ENCODE data around the gene TRMT112. TPM values are rescaled to one million over a fixed set of nuclear protein-coding genes. Genes with fewer than 3 reads are reported as not detected.
A peak's percentile ranks its signal among the peaks of the same experiment; 100 is the strongest.

TRMT112 gene
- total and polyA plus RNA-seq, 8 donors: 50.8 to 337 (median 160) TPM

GRCh38 chr11:64268025-64268892 is 49.1 kb downstream of the TRMT112 start:
- Histone ChIP-seq H3K36me3 (peaks cover 22 to 42% (median 40%) of the 10 kb centered on the region in 4 donors), H3K27ac (peak overlapping the region; percentile 92 to 99 (median 95)), H3K4me3 (peak overlapping the region; percentile 63 to 81 (median 70)), H3K9me3 (no peaks in the 10 kb centered on the region), H3K27me3 (no peaks in the 10 kb centered on the region), H3K4me1 (peaks cover 27 to 44% (median 42%) of the 10 kb centered on the region in 4 donors)
- 30 to 51% (median 40%) methylated on average over 18 to 23 of the region's 23 CpGs for WGBS, 5 donors
- no peak for TF ChIP-seq CTCF (IDR thresholded peaks at IDR 0.05)
- TF ChIP-seq POLR2AphosphoS5 (IDR thresholded peaks at IDR 0.05): peak in 1 of 3 donors; percentile 28
- no peak for TF ChIP-seq EP300 (IDR thresholded peaks at IDR 0.05)
- intact Hi-C loops (cut with DNase I; ENCODE audit: low total_unique reads): no loop called here
- peak; percentile 69 to 77 for DNase-seq

GRCh38 chr11:64267207-64267945 is 50.0 kb downstream of the TRMT112 start:
- Histone ChIP-seq H3K4me1 (peaks cover 25 to 38% (median 34%) of the 10 kb centered on the region in 4 donors), H3K4me3 (peak overlapping the region in 1 of 4 donors; percentile 72), H3K9me3 (no peaks in the 10 kb centered on the region), H3K27me3 (no peaks in the 10 kb centered on the region), H3K27ac (peak overlapping the region; percentile 92 to 99 (median 95)), H3K36me3 (peaks cover 31 to 51% (median 48%) of the 10 kb centered on the region in 4 donors)
- no peak for TF ChIP-seq EP300 (IDR thresholded peaks at IDR 0.05)
- TF ChIP-seq CTCF (IDR thresholded peaks at IDR 0.05): no peak
- no peak for TF ChIP-seq POLR2A (IDR thresholded peaks at IDR 0.05)
- TF ChIP-seq POLR2AphosphoS5 (IDR thresholded peaks at IDR 0.05): no peak
- intact Hi-C loops (cut with DNase I; ENCODE audit: low total_unique reads): no loop called here
- WGBS, 5 donors: 56 to 81% (median 66%) methylated on average over 19 to 27 of the region's 27 CpGs
- no peak for DNase-seq

Small RNAs within 50 kb of the gene (small RNA-seq; reads per million reads assigned to genes)
- gene MIR7155: 0.10 to 0.83 (median 0.41) reads per million in 4 donors
- gene RF00019: 0 reads per million in 4 donors

Other genes with a start within 250 kb of the TRMT112 start
- gene MACROD1, start 151.4 kb downstream of the TRMT112 start, total RNA-seq: 10 to 100 TPM; 18.0 to 52.1 (median 41.2) TPM
- 100 to 1,000 TPM in 2 of 3 donors, 10 to 100 TPM in 1; 59.1 to 283 (median 156) TPM for gene MACROD1, start 151.4 kb downstream of the TRMT112 start, polyA plus RNA-seq
- 100 to 1,000 TPM in 1 of 5 donors, 10 to 100 TPM in 4; 27.4 to 259 (median 68.1) TPM for gene STIP1, start 131.4 kb downstream of the TRMT112 start, total RNA-seq
- 10 to 100 TPM; 51.5 to 56.2 (median 53.2) TPM for gene STIP1, start 131.4 kb downstream of the TRMT112 start, polyA plus RNA-seq
- 10 to 100 TPM; 11.9 to 30.3 (median 17.9) TPM for gene FERMT3, start 110.8 kb downstream of the TRMT112 start, total RNA-seq
- 10 to 100 TPM; 12.4 to 31.9 (median 19.5) TPM for gene FERMT3, start 110.8 kb downstream of the TRMT112 start, polyA plus RNA-seq
- 100 to 1,000 TPM in 2 of 5 donors, 10 to 100 TPM in 3; 15.2 to 425 (median 63.8) TPM for gene TRPT1, start 91.4 kb downstream of the TRMT112 start, total RNA-seq
- gene TRPT1, start 91.4 kb downstream of the TRMT112 start, polyA plus RNA-seq: 10 to 100 TPM; 75.8 to 83.5 (median 79.7) TPM
- gene NUDT22, start 91.3 kb downstream of the TRMT112 start, total RNA-seq: 100 to 1,000 TPM in 4 of 5 donors, 10 to 100 TPM in 1; 35.1 to 363 (median 124) TPM
- 100 to 1,000 TPM in 1 of 3 donors, 10 to 100 TPM in 2; 62.4 to 143 (median 76.2) TPM for gene NUDT22, start 91.3 kb downstream of the TRMT112 start, polyA plus RNA-seq
- 10 to 100 TPM in 4 of 5 donors, 1 to 10 TPM in 1; 8.3 to 61.8 (median 14.9) TPM for gene DNAJC4, start 87.0 kb downstream of the TRMT112 start, total RNA-seq
- gene DNAJC4, start 87.0 kb downstream of the TRMT112 start, polyA plus RNA-seq: 100 to 1,000 TPM in 2 of 3 donors, 10 to 100 TPM in 1; 69.8 to 115 (median 106) TPM
- gene VEGFB, start 83.0 kb downstream of the TRMT112 start, total RNA-seq: 100 to 1,000 TPM in 1 of 5 donors, 10 to 100 TPM in 3, 1 to 10 TPM in 1; 2.9 to 167 (median 17.4) TPM
- 100 to 1,000 TPM in 1 of 3 donors, 10 to 100 TPM in 2; 86.4 to 132 (median 97.7) TPM for gene VEGFB, start 83.0 kb downstream of the TRMT112 start, polyA plus RNA-seq
- 10 to 100 TPM; 15.2 to 66.8 (median 47.7) TPM for gene FKBP2, start 76.5 kb downstream of the TRMT112 start, total RNA-seq
- gene FKBP2, start 76.5 kb downstream of the TRMT112 start, polyA plus RNA-seq: 100 to 1,000 TPM; 140 to 257 (median 251) TPM
- gene PPP1R14B, start 70.6 kb downstream of the TRMT112 start, total RNA-seq: 100 to 1,000 TPM in 1 of 5 donors, 10 to 100 TPM in 4; 39.3 to 179 (median 65.9) TPM
- 100 to 1,000 TPM in 2 of 3 donors, 10 to 100 TPM in 1; 80.6 to 234 (median 190) TPM for gene PPP1R14B, start 70.6 kb downstream of the TRMT112 start, polyA plus RNA-seq
- gene PLCB3, start 66.0 kb downstream of the TRMT112 start, total RNA-seq: 100 to 1,000 TPM in 1 of 5 donors, 10 to 100 TPM in 4; 14.0 to 154 (median 27.4) TPM
- gene PLCB3, start 66.0 kb downstream of the TRMT112 start, polyA plus RNA-seq: 10 to 100 TPM; 12.2 to 14.3 (median 14.1) TPM
- 100 to 1,000 TPM in 1 of 5 donors, 10 to 100 TPM in 4; 40.4 to 343 (median 70.1) TPM for gene BAD, start 32.9 kb downstream of the TRMT112 start, total RNA-seq
- gene BAD, start 32.9 kb downstream of the TRMT112 start, polyA plus RNA-seq: 100 to 1,000 TPM; 114 to 207 (median 137) TPM
- gene GPR137, start 31.7 kb downstream of the TRMT112 start, total RNA-seq: 10 to 100 TPM in 2 of 5 donors, 1 to 10 TPM in 3; 2.9 to 58.8 (median 8.5) TPM
- gene GPR137, start 31.7 kb downstream of the TRMT112 start, polyA plus RNA-seq: 10 to 100 TPM; 18.8 to 23.4 (median 21.2) TPM
- not detected for gene KCNK4, start 26.3 kb downstream of the TRMT112 start, total RNA-seq
- gene KCNK4, start 26.3 kb downstream of the TRMT112 start, polyA plus RNA-seq: not detected
- 10 to 100 TPM in 1 of 5 donors, not detected in 4; 11.3 TPM for gene CATSPERZ, start 17.2 kb downstream of the TRMT112 start, total RNA-seq
- gene CATSPERZ, start 17.2 kb downstream of the TRMT112 start, polyA plus RNA-seq: 1 to 10 TPM in 2 of 3 donors, under 1 TPM in 1; 0.18 to 5.2 (median 1.7) TPM
- 100 to 1,000 TPM in 3 of 5 donors, 10 to 100 TPM in 2; 45.5 to 685 (median 142) TPM for gene ESRRA, start 12.0 kb downstream of the TRMT112 start, total RNA-seq
- 10 to 100 TPM; 63.5 to 86.6 (median 82.5) TPM for gene ESRRA, start 12.0 kb downstream of the TRMT112 start, polyA plus RNA-seq
- gene PRDX5, start 562 bp upstream of the TRMT112 start, total RNA-seq: 100 to 1,000 TPM in 3 of 5 donors, 10 to 100 TPM in 1, 1 to 10 TPM in 1; 9.3 to 254 (median 125) TPM
- gene PRDX5, start 562 bp upstream of the TRMT112 start, polyA plus RNA-seq: 100 to 1,000 TPM; 462 to 725 (median 673) TPM
- gene CCDC88B, start 22.6 kb upstream of the TRMT112 start, total RNA-seq: 100 to 1,000 TPM in 1 of 5 donors, 10 to 100 TPM in 1, 1 to 10 TPM in 3; 1.8 to 137 (median 7.6) TPM
- 10 to 100 TPM; 37.4 to 57.7 (median 38.8) TPM for gene CCDC88B, start 22.6 kb upstream of the TRMT112 start, polyA plus RNA-seq
- gene RPS6KA4, start 41.6 kb upstream of the TRMT112 start, total RNA-seq: 100 to 1,000 TPM in 1 of 5 donors, 10 to 100 TPM in 4; 15.4 to 103 (median 81.1) TPM
- gene RPS6KA4, start 41.6 kb upstream of the TRMT112 start, polyA plus RNA-seq: 10 to 100 TPM; 18.5 to 22.8 (median 20.2) TPM
- gene SLC22A11, start 238.4 kb upstream of the TRMT112 start, total RNA-seq: not detected
- not detected for gene SLC22A11, start 238.4 kb upstream of the TRMT112 start, polyA plus RNA-seq

Data from stomach (tissue), 9 donors.